ENCODE results near the gene SPRR2B.
"Not testable (repeated sequence)": the region's sequence is repeated elsewhere in the genome, so short reads cannot be mapped to it uniquely, and the experiment has no call there.

SPRR2B gene

DNA sequence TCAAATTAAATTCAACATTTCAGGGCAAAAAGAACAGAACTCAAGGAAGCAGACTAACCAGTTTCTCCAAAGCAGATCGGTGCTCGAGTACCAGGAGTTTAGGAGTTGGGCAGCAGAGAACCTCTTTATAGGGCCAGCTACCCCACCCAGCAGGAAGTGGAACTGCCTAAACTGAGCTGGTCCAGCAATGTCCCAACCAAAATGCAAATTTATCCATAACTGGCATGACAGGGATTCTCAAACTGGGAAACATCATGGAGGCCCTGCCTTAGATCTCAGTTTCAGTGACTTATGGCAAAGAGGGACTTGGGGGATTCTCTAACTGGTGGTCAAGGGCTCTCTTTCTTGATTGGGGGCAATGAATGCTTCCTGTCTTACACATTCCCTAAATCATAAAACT, at the start of gene SPRR2B:
SPRR2B (minus strand) TSS at position 101 of the 400 bp plus-strand sequence. CDS start 772 bp downstream, outside the sequence.
- DNase-seq (ENCODE audit: low read depth, low spot score), result no peak

DNA sequence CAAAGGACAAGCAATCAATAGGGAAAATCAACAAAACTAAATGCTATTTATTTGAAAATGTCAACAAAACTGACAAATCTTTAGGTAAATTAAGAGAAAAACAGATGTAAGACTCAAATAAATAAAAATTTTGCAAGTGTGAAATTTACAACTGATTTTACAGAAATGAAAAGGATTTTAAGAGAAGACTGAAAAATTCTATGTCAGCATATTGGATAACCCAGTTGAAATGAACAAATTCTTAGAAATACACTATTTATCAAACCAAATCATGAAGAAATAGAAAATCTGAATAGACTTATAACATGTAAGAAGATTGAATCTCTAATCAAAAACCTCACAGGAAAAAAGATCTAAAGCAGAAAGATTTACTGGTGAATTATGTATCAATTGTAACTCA, 49.5 kb upstream of the SPRR2B start:
- DNase-seq (ENCODE audit: low read depth, low spot score), result no peak

DNA sequence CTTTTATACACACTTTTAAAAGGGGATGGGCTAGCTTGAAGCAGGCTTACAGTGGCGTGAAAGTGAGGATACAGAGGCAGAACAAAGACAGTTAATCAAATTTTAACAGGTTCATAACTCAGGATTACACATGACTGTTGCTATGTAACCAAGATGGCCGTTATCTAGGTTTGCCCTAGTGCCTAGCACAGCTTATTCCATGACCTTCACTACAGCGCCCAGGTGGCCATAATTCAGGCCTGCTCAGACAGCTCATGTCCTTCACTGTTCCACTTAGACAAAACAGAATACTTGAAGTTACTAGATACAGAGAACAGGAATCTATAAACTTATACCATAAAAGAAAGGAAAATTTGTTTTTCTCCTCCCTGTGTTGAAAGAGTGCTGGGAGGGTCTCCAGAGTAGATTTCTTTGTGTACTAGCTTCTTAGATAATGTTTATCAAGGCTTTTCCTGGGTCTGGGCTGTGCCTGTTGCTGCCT, 48.1 kb upstream of the SPRR2B start:
- DNase-seq (ENCODE audit: low read depth, low spot score), result no peak

DNA sequence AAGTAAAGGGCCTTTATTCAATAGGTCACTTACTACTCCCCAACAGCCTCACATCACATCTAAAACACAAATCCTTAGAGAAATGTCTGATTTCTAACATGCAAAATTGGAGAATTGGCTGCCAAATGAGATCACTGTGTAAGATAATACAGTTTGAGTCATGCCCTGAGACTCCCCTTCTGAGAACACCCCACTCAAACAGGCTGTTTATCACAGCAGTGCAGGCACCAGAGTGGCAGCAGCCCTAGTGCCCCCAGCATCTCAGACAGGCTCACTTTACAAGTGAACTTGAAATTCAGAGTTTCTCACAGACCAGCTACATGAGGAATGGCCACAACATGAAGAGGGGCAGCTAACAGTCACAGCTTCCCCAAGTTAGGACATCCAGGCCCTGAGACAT, 43.9 kb upstream of the SPRR2B start:
- DNase-seq (ENCODE audit: low read depth, low spot score), result not testable (repeated sequence)

DNA sequence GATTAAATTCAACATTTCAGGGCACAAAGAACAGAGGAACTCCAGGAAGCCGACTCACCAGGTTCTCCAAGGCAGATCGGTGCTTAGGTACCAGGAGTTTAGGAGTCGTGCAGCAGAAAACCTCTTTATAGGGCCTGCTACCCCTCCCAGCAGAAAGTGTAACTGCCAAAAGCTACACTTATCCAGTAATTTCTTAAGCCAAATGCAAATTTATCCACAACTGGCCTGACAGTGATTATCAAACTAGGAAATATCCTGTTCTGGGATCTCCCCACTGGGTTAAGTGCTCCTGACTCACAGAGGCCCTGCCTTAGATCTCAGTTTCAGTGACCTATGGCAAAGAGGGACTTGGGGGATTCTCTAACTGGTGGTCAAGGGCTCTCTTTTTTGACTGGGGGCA, 42.0 kb upstream of the SPRR2B start, which contains the start of gene SPRR2F:
SPRR2F (minus strand) TSS at position 101 of the 400 bp plus-strand sequence. CDS start 783 bp downstream, outside the sequence.
- no peak for DNase-seq (ENCODE audit: low read depth, low spot score)

DNA sequence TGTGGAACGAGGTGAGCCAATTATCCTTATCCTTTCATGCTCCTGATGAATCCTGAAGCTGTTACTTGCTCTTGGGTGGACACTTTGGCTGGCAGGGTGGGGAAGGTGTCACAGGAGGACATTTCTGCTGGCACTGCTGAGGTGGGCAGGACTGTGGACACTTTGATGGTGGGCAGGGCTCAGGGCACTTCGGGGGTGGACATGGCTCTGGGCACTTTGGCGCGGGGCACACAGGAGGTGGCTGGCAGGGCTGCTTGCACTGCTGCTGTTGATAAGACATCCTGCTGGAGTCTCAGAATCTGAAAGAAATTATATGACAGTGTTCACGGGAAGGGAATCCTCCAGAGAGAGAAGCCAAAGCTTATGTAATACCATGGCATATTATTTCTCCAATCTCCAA, 41.0 kb upstream of the SPRR2B start:
- not testable (repeated sequence) for DNase-seq (ENCODE audit: low read depth, low spot score)

DNA sequence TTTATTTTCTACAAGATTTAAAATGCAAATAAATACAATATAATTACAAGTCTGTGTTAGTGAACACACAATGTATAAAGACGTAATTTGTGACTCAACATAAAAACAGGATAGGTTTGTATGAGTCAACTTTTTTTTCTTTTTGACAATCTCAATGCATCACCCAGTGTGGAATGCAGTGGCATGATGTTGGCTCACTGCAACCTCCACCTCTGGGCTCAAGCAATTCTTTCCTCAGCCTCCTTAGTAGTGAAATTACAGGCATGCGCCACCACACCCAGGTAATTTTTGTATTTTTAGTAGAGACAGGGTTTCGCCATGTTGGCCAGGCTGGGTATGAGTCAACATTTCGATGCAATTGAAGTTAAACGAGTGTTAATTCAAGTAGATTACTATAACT, 28.8 kb upstream of the SPRR2B start:
- DNase-seq (ENCODE audit: low read depth, low spot score), result no peak

DNA sequence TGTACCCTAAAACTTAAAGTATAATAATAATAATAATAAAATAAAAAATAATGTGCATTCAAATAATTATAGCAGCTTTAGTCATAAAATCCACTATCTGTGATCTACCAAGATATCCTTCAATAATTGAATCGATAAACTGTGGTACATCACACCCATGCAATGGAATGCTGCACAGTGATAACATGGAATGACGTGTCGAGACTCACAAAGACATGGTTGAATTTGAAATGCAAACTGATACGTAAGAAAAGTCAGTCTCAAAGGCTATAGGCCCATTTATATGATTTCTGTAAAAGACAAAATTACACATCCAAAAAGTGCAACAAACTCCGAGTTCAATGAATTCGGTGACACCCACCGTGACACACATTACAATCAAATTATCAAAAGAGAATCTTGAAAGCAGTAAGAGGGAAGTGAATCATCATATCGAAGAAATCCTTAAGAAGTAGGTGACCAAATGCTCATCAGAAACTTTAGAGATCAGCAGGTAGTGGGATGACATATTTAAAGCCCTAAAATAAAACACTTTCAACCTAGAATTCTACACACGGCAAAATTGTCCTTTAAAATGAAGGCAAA, 28.1 kb upstream of the SPRR2B start:
- DNase-seq (ENCODE audit: low read depth, low spot score), result no peak

DNA sequence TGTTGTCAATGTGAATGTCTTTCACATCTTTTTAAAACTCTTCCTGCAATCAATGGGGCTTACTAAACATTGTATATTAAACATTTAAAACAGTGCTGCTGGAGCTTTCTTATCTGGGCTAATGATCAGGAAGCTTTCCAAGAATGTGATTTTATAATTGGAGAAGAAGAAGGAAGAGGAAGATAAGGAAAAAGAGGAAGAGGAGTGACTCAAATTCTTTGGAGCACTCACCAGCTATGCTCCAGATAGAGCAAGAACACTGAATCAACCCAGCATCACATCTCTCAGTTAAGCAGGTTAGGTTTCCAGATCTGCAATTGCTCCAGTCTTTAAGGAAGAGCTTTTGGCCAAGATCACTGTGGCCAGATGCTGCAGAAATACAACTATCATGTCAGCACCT, 24.4 kb upstream of the SPRR2B start:
- no peak for DNase-seq (ENCODE audit: low read depth, low spot score)

DNA sequence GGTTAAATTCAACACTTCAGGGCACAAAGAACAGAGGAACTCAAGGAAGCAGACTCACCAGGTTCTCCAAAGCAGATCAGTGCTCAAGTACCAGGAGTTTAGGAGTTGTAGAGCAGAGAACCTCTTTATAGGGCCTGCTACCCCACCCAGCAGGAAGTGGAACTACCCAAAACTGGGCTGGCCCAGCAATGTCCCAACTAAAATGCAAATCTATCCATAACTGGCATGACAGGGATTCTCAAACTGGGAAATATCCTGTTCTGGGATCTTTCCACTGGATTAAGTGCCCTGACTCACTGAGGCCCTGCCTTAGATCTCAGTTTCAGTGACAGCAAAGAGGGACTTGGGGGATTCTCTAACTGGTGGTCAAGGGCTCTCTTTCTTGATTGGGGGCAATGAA, 23.0 kb upstream of the SPRR2B start, which contains the start of gene SPRR2E:
SPRR2E (minus strand) TSS at position 101 of the 400 bp plus-strand sequence. CDS start 775 bp downstream, outside the sequence.
- DNase-seq (ENCODE audit: low read depth, low spot score), result no peak

DNA sequence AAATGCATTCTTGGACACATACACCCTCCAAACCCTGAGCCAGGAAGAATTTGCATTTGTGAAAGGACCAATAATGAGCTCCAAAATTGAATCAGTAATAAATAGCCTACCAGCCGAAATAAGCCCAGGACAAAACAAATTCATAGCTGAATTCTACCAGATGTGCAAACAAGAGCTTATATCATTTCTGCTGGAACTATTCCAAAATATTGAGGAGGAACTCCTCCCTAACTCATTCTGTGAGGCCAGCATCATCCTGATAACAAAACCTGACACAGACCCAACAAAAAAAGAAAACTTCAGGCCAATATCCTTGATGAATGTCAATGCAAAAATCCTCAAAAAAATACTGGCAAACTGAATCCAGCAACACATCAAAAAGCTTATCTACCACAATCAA, 16.2 kb upstream of the SPRR2B start:
- DNase-seq (ENCODE audit: low read depth, low spot score), result no peak

DNA sequence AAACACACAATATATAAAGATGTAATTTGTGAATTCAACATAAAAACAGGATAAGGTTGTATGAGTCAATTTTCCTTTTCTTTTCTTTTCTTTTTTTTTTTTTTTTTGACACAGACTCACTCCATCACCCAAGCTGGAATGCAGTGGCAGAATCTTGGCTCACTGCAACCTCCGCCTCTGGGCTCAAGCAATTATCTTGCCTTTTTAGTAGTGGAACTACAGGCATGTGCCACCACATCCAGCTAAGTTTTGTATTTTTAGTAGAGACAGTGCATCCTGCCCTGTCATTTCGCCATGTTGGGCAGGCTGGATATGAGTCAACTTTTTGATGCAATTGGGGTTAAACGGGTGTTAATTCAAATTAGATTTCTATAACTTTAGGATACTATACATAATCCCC, 10.3 kb upstream of the SPRR2B start:
- DNase-seq (ENCODE audit: low read depth, low spot score), result no peak

DNA sequence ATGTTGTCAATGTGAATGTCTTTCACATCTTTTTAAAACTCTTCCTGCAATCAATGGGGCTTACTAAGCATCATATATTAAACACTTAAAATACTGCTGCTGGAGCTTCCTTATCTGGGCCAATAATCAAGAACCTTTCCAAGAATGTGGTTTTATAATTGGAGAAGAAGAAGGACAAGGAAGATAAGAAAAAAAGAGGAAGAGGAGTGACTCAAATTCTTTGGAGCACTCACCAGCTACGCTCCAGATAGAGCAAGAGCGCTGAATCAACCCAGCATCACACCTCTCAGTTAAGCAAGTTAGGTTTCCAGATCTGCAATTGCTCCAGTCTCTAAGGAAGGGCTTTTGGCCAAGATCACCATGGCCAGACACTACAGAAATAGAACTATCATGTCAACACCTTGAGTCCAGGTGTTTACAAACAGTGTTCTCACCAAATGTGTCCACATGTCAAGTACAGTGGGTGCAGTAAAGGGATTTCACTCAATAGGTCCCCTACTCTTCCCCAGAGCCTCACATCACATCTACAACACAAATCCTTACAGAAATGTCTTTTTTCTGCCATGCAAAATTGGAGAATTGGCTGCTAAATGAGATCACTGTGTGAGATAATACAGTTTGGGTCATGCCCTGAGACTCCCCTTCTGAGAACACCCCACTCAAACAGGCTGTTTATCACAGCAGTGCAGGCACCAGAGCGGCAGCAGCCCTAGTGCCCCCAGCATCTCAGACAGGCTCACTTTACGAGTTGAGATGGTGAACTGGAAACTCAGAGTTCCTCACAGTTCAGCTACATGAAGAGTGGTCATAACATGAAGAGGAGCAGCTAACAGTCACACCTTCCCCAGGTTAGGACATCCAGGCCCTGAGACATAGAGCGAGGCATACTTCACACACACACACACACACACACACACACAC, 1.7 kb upstream of the SPRR2B start:
- DNase-seq (ENCODE audit: low read depth, low spot score), result no peak

DNA sequence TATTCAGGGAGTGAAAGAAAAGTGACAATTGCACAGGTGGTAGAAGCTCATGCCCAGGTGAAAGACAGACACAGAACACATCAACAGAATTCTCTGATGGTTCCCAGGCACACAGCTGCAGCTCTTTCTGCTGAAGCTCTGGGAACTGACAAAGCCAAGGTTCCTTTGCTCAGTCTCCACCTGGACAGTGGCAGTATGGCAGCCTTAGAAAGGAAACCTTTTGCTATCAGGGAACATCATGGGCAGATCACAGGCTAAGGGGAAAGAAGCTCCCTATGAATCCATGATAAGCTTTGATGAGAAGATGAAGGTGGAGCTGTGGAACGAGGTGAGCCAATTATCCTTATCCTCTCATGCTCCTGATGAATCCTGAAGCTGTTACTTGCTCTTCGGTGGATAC, 1.2 kb downstream of the SPRR2B start:
- DNase-seq (ENCODE audit: low read depth, low spot score), result no peak

DNA sequence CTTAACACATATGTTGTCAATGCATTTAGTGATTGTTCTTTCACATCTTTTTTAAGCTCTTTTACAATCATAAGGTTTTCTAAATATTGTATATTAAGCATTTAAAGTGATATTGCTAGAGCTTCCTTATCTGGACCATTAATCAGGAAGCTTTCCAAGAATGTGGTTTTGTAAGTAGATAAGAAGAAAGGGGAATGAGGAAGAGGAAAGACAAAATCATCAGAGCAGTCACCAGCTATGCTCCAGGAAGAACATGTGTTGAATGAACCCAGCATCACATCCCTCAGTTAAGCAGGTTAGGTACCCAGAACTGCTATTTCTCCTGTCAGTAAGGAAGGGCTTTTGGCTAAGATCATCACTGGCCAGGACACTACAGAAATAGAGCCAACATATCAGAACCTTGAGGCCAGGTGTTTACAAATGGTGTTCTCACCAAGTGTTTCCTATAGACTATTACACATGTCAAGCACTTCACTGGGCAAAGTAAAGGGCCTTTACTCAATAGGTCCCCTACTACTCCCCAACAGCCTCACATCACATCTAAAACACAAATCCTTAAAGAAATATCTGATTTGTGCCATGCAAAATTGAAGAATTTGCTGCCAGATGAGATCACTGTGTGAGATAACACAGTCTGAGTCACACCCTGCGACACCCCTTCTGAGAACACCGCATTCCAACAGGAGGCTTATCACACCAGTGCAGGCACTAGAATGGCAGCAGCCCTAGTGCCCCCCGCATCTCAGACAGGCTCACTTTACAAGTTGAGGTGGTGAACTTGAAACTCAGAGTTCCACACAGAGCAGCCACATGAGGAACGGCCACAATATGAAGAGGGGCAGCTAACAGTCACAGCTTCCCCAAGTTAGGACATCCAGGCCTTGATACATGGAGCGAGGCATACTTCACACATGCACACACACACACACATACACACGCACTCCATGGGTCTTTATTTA, 12.3 kb downstream of the SPRR2B start:
- DNase-seq (ENCODE audit: low read depth, low spot score), result no peak

DNA sequence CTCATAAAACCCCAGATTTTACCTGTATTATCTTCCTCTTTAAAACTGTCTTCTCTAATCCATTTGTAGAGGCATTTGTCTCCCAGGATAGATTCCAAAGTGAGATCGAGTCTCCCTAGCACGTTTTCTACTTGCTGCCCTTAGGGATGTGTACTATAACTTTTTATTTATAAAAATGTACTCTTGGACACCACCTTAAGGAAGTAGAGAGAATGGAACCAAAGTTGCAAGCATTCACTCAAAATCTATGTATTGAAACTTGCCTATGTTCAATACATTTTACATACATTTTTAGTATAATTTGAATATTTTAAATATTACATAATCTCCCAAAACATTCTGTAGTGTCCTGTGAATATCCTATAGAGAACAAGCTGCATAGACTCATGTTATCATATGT, 13.3 kb downstream of the SPRR2B start:
- no peak for DNase-seq (ENCODE audit: low read depth, low spot score)

DNA sequence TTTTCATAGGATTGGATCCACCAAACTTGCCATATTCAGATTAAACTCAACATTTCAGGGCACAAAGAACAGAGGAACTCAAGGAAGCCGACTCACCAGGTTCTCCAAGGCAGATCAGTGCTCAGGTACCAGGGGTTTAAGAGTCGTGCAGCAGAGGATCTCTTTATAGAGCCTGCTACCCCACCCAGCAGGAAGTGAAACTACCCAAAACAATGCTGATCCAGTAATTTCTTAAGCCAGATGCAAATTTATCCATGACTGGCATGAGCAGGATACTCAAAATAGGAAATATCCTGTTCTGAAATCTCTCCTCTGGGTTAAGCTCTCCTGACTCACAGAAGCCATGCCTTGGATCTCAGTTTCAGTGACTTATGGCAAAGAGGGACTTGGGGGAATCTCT, 14.0 kb downstream of the SPRR2B start, which contains the start of gene SPRR2A:
SPRR2A (minus strand) TSS at position 138 of the 400 bp plus-strand sequence. CDS start 777 bp downstream, outside the sequence.
- DNase-seq (ENCODE audit: low read depth, low spot score), result no peak

DNA sequence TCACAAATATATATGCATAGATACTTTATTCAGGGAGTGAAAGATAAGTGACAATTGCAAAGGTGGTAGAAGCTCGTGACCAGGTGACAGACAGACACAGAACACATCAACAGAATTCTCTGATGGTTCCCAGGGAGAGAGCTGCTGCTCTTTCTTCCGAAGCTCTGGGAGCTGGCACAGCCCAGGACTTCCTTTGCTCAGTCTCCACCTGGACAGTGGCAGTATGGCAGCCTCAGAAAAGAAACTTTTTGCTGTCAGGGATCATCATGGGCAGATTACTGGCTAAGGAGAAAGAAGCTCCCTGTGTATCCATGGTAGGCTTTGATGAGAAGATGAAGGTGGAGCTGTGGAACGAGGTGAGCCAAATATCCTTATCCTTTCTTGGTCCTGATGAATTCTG, 15.3 kb downstream of the SPRR2B start:
- not testable (repeated sequence) for DNase-seq (ENCODE audit: low read depth, low spot score)

DNA sequence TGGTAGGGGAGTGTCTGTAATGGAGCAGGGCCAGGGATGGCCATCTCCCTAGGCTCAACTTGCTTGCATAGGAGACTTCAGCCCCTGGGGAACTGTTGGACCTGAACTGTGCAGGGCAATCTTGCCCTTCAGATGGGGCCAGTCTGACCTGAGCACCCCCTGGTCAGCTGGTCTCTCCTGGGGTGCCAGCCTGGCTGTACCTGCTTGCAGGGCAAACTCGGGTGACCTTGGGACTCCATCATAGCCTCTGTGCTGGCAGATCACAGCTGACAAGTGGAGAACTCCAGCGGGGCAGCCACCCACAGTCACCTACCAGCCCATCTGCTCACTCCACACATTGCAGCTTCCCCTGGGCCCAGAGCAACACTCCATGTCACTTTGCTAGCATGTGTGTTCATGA, 22.2 kb downstream of the SPRR2B start:
- no peak for DNase-seq (ENCODE audit: low read depth, low spot score)

DNA sequence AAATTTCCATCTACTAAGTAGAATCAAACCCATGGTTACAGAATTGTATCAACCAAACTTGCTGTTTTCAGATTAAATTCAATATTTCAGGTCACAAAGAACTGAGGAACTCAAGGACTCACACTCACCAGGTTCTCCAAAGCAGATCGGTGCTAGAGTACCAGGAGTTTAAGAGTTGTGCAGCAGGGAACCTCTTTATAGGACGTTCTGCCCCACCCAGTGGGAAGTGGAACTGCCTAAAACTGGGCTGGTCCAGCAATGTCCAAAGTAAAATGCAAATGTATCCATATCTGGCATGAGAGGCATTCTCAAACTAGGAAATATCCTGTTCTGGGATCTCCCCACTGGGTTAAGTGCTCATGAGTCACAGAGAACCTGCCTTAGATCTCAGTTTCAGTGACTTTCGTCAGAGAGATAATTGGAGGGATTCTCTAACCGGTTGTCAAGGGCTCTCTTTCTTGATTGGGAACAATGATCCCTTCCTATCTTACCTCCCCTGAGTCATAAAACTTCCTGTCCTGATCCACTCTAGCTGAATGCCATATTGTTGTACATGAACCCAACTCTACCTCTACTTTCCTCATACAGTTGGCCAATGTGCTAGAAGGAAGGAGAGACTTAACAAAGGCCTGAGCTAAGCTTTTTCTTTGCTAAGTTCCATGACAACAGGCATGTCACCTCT, 30.3 kb downstream of the SPRR2B start, which contains the start of gene SPRR2D:
SPRR2D (minus strand) TSS at position 171 of the 682 bp plus-strand sequence. CDS start 774 bp downstream, outside the sequence.
- no peak for DNase-seq (ENCODE audit: low read depth, low spot score)

DNA sequence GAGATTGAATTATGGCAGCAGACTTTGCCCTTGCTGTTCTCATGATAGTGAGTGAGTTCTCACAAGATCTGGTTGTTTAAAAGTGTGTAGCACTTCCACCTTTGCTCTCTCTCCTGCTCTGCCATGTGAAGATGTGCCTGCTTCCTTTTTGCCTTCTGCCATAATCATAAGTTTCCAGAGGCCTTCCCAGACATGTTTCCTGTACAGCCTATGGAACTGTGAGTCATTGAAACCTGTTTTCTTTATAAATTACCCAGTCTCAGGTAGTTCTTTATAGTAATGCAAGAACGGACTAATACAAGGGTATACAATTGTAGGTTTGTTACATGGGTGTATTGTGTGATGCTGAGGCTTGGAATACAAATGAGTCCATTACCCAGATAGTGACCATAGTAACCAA, 36.2 kb downstream of the SPRR2B start:
- DNase-seq (ENCODE audit: low read depth, low spot score), result no peak
